SK-N-SH treated with all-trans-retinoic acid at 6 μM for 48 hours (cell line): ENCODE results near the gene IGF2BP1.

Experiments used
- CSDC2 ChIP-seq: fragments of 250-450 bp; sonication (Bioruptor Pico); IDR thresholded peaks from 2 replicates; pipeline ENCODE4 v1.5.0; 2020; ENCODE audit warnings: mild to moderate bottlenecking, moderate library complexity
- GLIS3 ChIP-seq: fragments of 250-450 bp; sonication (Bioruptor Pico); IDR thresholded peaks from 2 replicates; pipeline ENCODE4 v1.5.0; 2020; ENCODE audit warnings: mild to moderate bottlenecking, moderate library complexity
- ISL1 ChIP-seq: fragments of 250-450 bp; sonication (Bioruptor Pico); IDR thresholded peaks from 2 replicates; pipeline ENCODE4 v2.1.2; 2022; ENCODE audit warnings: mild to moderate bottlenecking, moderate library complexity
- OSR1 ChIP-seq: fragments of 250-450 bp; sonication (Bioruptor Pico); IDR thresholded peaks from 2 replicates; pipeline ENCODE4 v1.8.0; 2022; ENCODE audit warnings: moderate library complexity, mild to moderate bottlenecking, inconsistent platforms
- POU6F1 ChIP-seq: fragments of 250-450 bp; sonication (Bioruptor Pico); IDR thresholded peaks from 2 replicates; pipeline ENCODE4 v1.8.0; 2021; ENCODE audit warnings: low read depth, mild to moderate bottlenecking, moderate library complexity, borderline replicate concordance
- TCF4 ChIP-seq: fragments of 250-450 bp; sonication (Bioruptor Pico); IDR thresholded peaks from 2 replicates; pipeline ENCODE4 v1.8.0; 2021; ENCODE audit warnings: mild to moderate bottlenecking, moderate library complexity, borderline replicate concordance
- TF ChIP-seq, protein P1 (sequence below): fragments of 250-450 bp; sonication (Bioruptor Pico); IDR thresholded peaks from 2 replicates; pipeline ENCODE4 v1.5.1; 2020; ENCODE audit warnings: low read depth, mild to moderate bottlenecking, moderate library complexity

GRCh38 chr17:49049265-49049664 lies 52.1 kb downstream of the IGF2BP1 start:
- no peak for TF ChIP-seq ISL1
- TF ChIP-seq, protein P1, sequence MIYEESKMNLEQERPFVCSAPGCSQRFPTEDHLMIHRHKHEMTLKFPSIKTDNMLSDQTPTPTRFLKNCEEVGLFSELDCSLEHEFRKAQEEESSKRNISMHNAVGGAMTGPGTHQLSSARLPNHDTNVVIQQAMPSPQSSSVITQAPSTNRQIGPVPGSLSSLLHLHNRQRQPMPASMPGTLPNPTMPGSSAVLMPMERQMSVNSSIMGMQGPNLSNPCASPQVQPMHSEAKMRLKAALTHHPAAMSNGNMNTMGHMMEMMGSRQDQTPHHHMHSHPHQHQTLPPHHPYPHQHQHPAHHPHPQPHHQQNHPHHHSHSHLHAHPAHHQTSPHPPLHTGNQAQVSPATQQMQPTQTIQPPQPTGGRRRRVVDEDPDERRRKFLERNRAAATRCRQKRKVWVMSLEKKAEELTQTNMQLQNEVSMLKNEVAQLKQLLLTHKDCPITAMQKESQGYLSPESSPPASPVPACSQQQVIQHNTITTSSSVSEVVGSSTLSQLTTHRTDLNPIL (CRISPR knock-in tag), result no peak
- no peak for TF ChIP-seq CSDC2 (CRISPR knock-in tag)
- TF ChIP-seq OSR1 (CRISPR knock-in tag), result no peak
- TF ChIP-seq GLIS3 (CRISPR knock-in tag), result no peak
- no peak for TF ChIP-seq POU6F1
- no peak for TF ChIP-seq TCF4 (CRISPR knock-in tag)
